Heart right ventricle (tissue), 16 donors: Measurements from ENCODE around the gene PFN1. TPM values are rescaled to one million over a fixed set of nuclear protein-coding genes. Genes with fewer than 3 reads are reported as not detected.
A peak's percentile ranks its signal among the peaks of the same experiment; 100 is the strongest.

ENCODE experiments used
- ATAC-seq, 8 donors: fragments of 200-7000 bp; cut with Tn5 transposase; one replicate each; pipeline ENCODE4 v1.9.1; 2020; ENCODE audit warnings: mild to moderate bottlenecking in 8 of 8, moderate library complexity in 8 of 8, moderate number of reproducible peaks in 1 of 8
- DNase-seq, 2 donors: peaks; one replicate each; pipeline ENCODE4 v3.0.0-alpha.2; 2020
- H3K27ac ChIP-seq, 10 donors: fragments of 200-600 bp; sonication (generic) in 2 of 10; one replicate each; pipeline versions ENCODE4 v1.5.0 to v1.8.0; 2020 to 2022; ENCODE audit warnings: mild to moderate bottlenecking in 3 of 10
- H3K27me3 ChIP-seq, 7 donors: fragments of 200-600 bp; one replicate each; pipeline ENCODE4 v1.8.0; 2021 to 2022; ENCODE audit warnings: mild to moderate bottlenecking in 2 of 7
- H3K36me3 ChIP-seq, 9 donors: fragments of 200-600 bp; sonication (generic) in 1 of 9; one replicate each; pipeline versions ENCODE4 v1.5.0 to v1.8.0; 2020 to 2022; ENCODE audit warnings: mild to moderate bottlenecking in 2 of 9
- H3K4me1 ChIP-seq, 9 donors: fragments of 200-600 bp; sonication (generic) in 1 of 9; one replicate each; pipeline versions ENCODE4 v1.5.0 to v1.8.0; 2020 to 2022; ENCODE audit warnings: mild to moderate bottlenecking in 4 of 9
- H3K4me3 ChIP-seq, 10 donors: fragments of 200-600 bp; sonication (generic) in 2 of 10; one replicate each; pipeline versions ENCODE4 v1.5.0 to v1.8.0; 2020 to 2022; ENCODE audit warnings: mild to moderate bottlenecking in 7 of 10, moderate library complexity in 2 of 10
- H3K9me3 ChIP-seq, 11 donors: fragments of 200-600 bp in 10 of 11; sonication (generic) in 2 of 11; one replicate each; pipeline versions ENCODE4 v1.5.0 to v1.8.0; 2013 to 2022; ENCODE audit warnings: mild to moderate bottlenecking in 2 of 11, control low read depth in 1 of 11, moderate library complexity in 1 of 11
- WGBS, 2 donors: extraction: QIAGEN DNeasy Blood & Tissue Kit; methylation state at CpG; one replicate each; pipeline ENCODE4 v1.1.7; 2013; ENCODE audit warnings: inconsistent platforms in 1 of 2; 5-methylcytosine and 5-hydroxymethylcytosine counted together
- intact Hi-C, 10 donors: fragments of 100-400 bp; cut with DNase I; formaldehyde crosslinking; loops; one replicate each; pipeline versions ENCODE4 v1.11.1 to v1.14.2; 2022
- polyA plus RNA-seq, 2 donors: library from polyadenylated mRNA; stranded (reverse); fragments of 200-250 nt; gene quantifications; one replicate each; pipeline ENCODE4 v1.2.3, GENCODE V29; 2013
- total RNA-seq, 10 donors: library from RNA; stranded (reverse); fragmentation: NEBNext Ultra II Directional in 3 of 10; extraction: Animal tissue kit (Norgen Biotek cat#: 25700) in 3 of 10; gene quantifications; one replicate each; pipeline versions ENCODE4 v1.2.1 to v1.2.4, GENCODE V29; 2021 to 2023
- TF ChIP-seq, protein P1 (sequence below), 9 donors: fragments of 200-600 bp; sonication (generic) in 2 of 9; IDR thresholded peaks; one replicate each; pipeline versions ENCODE4 v1.5.0 to v1.8.0; 2021 to 2022; ENCODE audit warnings: antibody characterized with exemption in 9 of 9, mild to moderate bottlenecking in 5 of 9, moderate library complexity in 1 of 9
- donor health status: Arrhythmogenic right ventricular cardiomyopathy.
- donor health status: ischemic (EF 13 %, LVEDD 7.1; RV severe dilation, severe dysfunction).
- donor health status: healthy with polysubstance abuse.
- donor health status: DM: no; HTN: yes; CAD: no.
- donor health status: DM: no; HTN: no; CAD: no.
- donor health status: ischemic (EF 25% LVEDD 6.9; RV normal size, moderate dysfunction).
- donor health status: ischemic (EF 25% LVEDD 5.7; RV mildly dilated, moderate dysfunction).
- donor health status: healthy.
- donor health status: DM: yes; HTN: yes; CAD: no.
- donor health status: Ischemic cardiomyopathy.
- donor health status: ischemic (EF 35%, LVEDD 5.7; RV mildly dilated, moderate dysfunction).
- donor health status: nonischemic (EF 11% LVEDD 7.7; RV severe dilation, severe dysfunction).
- donor health status: DM: yes; HTN: yes; CAD: no.
- donor health status: PGD.
- donor health status: ischemic (EF 29% LVEDD 5.4; RV normal size, mild dysfunction).
- donor health status: nonischemic (EF 23%, LVEDD 6.1; RV moderate dilation, normal function).

Gene PFN1
- total and polyA plus RNA-seq, 12 donors = 144 to 830 (median 161) TPM

GRCh38 chr17:4901108-4901647 is 47.2 kb downstream of the PFN1 start:
- peaks cover 0 to 47% (median 32%) of the 10 kb centered on the region in 9 donors for H3K4me1 ChIP-seq
- intact Hi-C loops = loop anchor here in 2 of 10 donors (5.0 kb wide), 2 partner anchors 114 to 189 kb away; partner anchors contain the start of genes ARRB2 (in 1 of the 2), GLTPD2 (in 1 of the 2) and VMO1 (in 1 of the 2)
- H3K4me3 ChIP-seq = peak overlapping the region in 7 of 10 donors; percentile 49 to 63 (median 58)
- peaks cover 0 to 36% (median 21%) of the 10 kb centered on the region in 7 donors for H3K27me3 ChIP-seq
- DNase-seq (no peak), ATAC-seq (peak in 1 of 8 donors; percentile 2)
- 39 to 55% methylated on average over 37 of the region's 37 CpGs for WGBS, 2 donors
- peak overlapping the region in 8 of 10 donors; percentile 33 to 75 (median 50) for H3K27ac ChIP-seq
- H3K9me3 ChIP-seq = no peaks in the 10 kb centered on the region
- peaks cover 0 to 14% (median 6%) of the 10 kb centered on the region in 9 donors for H3K36me3 ChIP-seq
- TF ChIP-seq, protein P1, sequence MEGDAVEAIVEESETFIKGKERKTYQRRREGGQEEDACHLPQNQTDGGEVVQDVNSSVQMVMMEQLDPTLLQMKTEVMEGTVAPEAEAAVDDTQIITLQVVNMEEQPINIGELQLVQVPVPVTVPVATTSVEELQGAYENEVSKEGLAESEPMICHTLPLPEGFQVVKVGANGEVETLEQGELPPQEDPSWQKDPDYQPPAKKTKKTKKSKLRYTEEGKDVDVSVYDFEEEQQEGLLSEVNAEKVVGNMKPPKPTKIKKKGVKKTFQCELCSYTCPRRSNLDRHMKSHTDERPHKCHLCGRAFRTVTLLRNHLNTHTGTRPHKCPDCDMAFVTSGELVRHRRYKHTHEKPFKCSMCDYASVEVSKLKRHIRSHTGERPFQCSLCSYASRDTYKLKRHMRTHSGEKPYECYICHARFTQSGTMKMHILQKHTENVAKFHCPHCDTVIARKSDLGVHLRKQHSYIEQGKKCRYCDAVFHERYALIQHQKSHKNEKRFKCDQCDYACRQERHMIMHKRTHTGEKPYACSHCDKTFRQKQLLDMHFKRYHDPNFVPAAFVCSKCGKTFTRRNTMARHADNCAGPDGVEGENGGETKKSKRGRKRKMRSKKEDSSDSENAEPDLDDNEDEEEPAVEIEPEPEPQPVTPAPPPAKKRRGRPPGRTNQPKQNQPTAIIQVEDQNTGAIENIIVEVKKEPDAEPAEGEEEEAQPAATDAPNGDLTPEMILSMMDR (IDR thresholded peaks at IDR 0.05) = no peak

DNA sequence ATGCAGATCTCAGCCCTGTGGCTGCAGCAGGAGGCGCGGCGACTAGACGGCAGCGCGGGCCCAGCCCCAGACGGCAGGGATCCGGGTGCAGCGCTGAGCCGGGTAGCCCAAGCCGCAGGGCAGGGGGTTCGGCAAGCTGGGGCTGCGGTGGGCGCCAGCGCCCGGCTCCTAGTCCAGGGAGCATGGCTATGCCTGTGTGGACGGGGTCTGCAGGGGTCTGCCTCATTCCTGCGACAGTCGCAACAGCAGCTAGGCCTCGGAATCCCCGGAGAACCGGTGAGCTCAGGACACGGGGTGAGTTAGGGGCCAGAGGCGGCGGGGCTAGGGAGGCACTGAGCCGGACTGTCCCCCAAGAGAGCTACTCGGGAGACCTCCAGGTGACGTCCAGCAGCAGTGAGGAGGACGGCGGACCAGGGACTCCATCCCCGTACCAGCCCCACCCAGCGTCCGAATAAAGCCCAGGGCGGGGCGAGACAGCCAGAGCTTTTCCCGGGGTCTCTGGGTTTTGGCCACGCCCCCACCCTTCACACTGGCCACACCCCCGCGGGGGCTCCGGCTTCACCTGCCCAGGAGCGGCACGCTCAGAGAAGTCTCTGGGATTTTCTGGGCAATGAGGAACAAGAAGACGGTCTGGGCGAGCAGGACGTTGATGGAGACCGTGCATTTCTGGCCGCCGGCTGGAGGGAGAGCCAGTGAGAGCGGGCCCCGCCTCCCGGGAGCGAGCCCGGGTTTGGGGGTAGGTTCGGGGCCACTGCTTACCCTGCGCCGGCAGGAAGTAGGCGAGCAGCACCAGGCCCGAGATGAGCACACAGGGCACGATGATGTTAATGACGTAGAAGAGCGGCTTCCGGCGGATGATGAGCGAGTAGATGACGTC is 47.9 kb downstream of the PFN1 start:
- H3K27ac ChIP-seq = peak overlapping the region in 7 of 10 donors; percentile 33 to 75 (median 53)
- H3K4me3 ChIP-seq = peak overlapping the region in 8 of 10 donors; percentile 46 to 63 (median 58)
- H3K27me3 ChIP-seq = peaks cover 0 to 36% (median 21%) of the 10 kb centered on the region in 7 donors
- peaks cover 0 to 47% (median 32%) of the 10 kb centered on the region in 9 donors for H3K4me1 ChIP-seq
- ATAC-seq = peak in 3 of 8 donors; percentile 9 to 29 (median 12)
- 19 to 28% methylated on average over 65 of the region's 65 CpGs for WGBS, 2 donors
- no peak for DNase-seq
- TF ChIP-seq, protein P1 (IDR thresholded peaks at IDR 0.05) = peak in 1 of 9 donors; percentile 8
- intact Hi-C loops = loop anchor here in 2 of 10 donors (5.0 kb wide), 2 partner anchors 113 to 188 kb away; partner anchors contain the start of genes ARRB2 (in 1 of the 2), GLTPD2 (in 1 of the 2) and VMO1 (in 1 of the 2)
- H3K9me3 ChIP-seq = no peaks in the 10 kb centered on the region
- H3K36me3 ChIP-seq = peaks cover 0 to 21% (median 12%) of the 10 kb centered on the region in 9 donors

GRCh38 chr17:4899341-4900230 is 48.7 kb downstream of the PFN1 start, which contains the start of gene C17orf107:
Gene C17orf107 (plus strand): TSS chr17:4899536. CDS start chr17:4899763, 227 bp downstream.
- 10 to 11% methylated on average over 59 to 60 of the region's 60 CpGs for whole genome bisulfite sequencing, 2 donors
- TF ChIP-seq, protein P1 (IDR thresholded peaks at IDR 0.05) = peak in 1 of 9 donors; percentile 15

More at GRCh38 chr17:4899341-4900230, 48.7 kb downstream of the PFN1 start, which contains the start of gene C17orf107:
- Histone ChIP-seq H3K27me3 (peaks cover 0 to 36% (median 21%) of the 10 kb centered on the region in 7 donors), H3K27ac (peak within 1 kb of the TSS in 6 of 10 donors; percentile 6 to 75 (median 50)), H3K4me3 (peak within 1 kb of the TSS; percentile 20 to 63 (median 55)), H3K36me3 (peaks cover 0 to 30% (median 20%) of the 10 kb centered on the region in 9 donors), H3K9me3 (no peaks in the 10 kb centered on the region), H3K4me1 (peaks cover 0 to 47% (median 32%) of the 10 kb centered on the region in 9 donors)
- ATAC-seq (peak; percentile 54 to 79 (median 72)), DNase-seq (peak; percentile 78 to 83)
- intact Hi-C loops = loop anchor here in 3 of 10 donors (5.0 to 10.0 kb wide), 3 partner anchors 112 to 195 kb away; partner anchors contain the start of genes ARRB2 (in 1 of the 3), GLTPD2 (in 1 of the 3), PELP1 (in 1 of the 3) and VMO1 (in 1 of the 3)
